Right lobe of liver (tissue), 6 donors: ENCODE measurements around the gene GALNT14. TPM values are rescaled to one million over a fixed set of nuclear protein-coding genes. Genes with fewer than 3 reads are reported as not detected.

Source experiments
- ATAC-seq, 4 donors: fragments of 200-7000 bp; cut with Tn5 transposase; one replicate each; pipeline ENCODE4 v1.9.1; 2020; ENCODE audit warnings: mild to moderate bottlenecking in 4 of 4, moderate library complexity in 4 of 4
- DNase-seq, 3 donors: peaks; one replicate each; pipeline ENCODE4 v3.0.0-alpha.2; 2020
- H3K27ac ChIP-seq, 3 donors: fragments of 200-600 bp; one replicate each; pipeline ENCODE4 v1.8.0; 2022
- H3K27me3 ChIP-seq, 2 donors: fragments of 200-600 bp; one replicate each; pipeline ENCODE4 v1.8.0; 2022
- H3K36me3 ChIP-seq, 4 donors: fragments of 200-600 bp; sonication (generic) in 1 of 4; one replicate each; pipeline versions ENCODE4 v1.5.1 to v1.8.0; 2017 to 2022; ENCODE audit warnings: control low read depth in 1 of 4
- H3K4me1 ChIP-seq, 4 donors: fragments of 200-600 bp; sonication (generic) in 1 of 4; one replicate each; pipeline versions ENCODE4 v1.5.1 to v1.8.0; 2017 to 2022; ENCODE audit warnings: control low read depth in 1 of 4
- H3K4me3 ChIP-seq, 3 donors: fragments of 200-600 bp; one replicate each; pipeline ENCODE4 v1.8.0; 2022
- H3K9me3 ChIP-seq, 4 donors: fragments of 200-600 bp; sonication (generic) in 1 of 4; one replicate each; pipeline versions ENCODE4 v1.5.1 to v1.8.0; 2017 to 2022; ENCODE audit warnings: control low read depth in 1 of 4
- CTCF ChIP-seq, 4 donors: fragments of 200-600 bp in 3 of 4; fragments of 450-650 bp in 1 of 4; IDR thresholded peaks; one replicate each; pipeline versions ENCODE4 v1.5.1 to v1.8.0; 2016 to 2022; ENCODE audit warnings: antibody characterized with exemption in 4 of 4, mild to moderate bottlenecking in 2 of 4
- POLR2A ChIP-seq: fragments of 450-650 bp; IDR thresholded peaks from one replicate; pipeline ENCODE4 v1.6.1; 2017; ENCODE audit warnings: antibody characterized with exemption, mild to moderate bottlenecking
- WGBS: methylation state at CpG from one replicate; pipeline ENCODE4 v1.1.6; 2018; ENCODE audit warnings: low coverage, low lambda C conversion rate; ENCODE audit not compliant: insufficient coverage; ENCODE audit errors: missing lambda C conversion rate; 5-methylcytosine and 5-hydroxymethylcytosine counted together
- intact Hi-C, 2 donors: fragments of 100-400 bp; cut with DNase I; formaldehyde crosslinking; loops; one replicate each; pipeline versions ENCODE4 v1.11.2 to v1.14.1; 2022
- total RNA-seq, 6 experiments: library from RNA; depleted of rRNA in 2 of 6; stranded (reverse); fragments of >200 nt in 2 of 6; fragmentation: NEBNext Ultra II Directional in 3 of 6; extraction: Animal tissue kit (Norgen Biotek cat#: 25700) in 3 of 6; gene quantifications; one replicate each; pipeline versions ENCODE4 v1.1.0 to v1.2.4, GENCODE V29; 2016 to 2023
- donor health status: DM: no; HTN: yes; CAD: no.
- donor health status: DM: no; HTN: no; CAD: no.
- donor health status: DM: no; HTN: no; CAD: no.
- donor health status: DM: no; HTN: yes; CAD: no.
- donor health status: DM: no; HTN: yes; CAD: no.

The GALNT14 gene
- total RNA-seq, 6 experiments from 2014 or later, result 0.37 to 2.8 (median 1.0) TPM

GRCh38 chr2:31000970-31001369 lies 137.3 kb downstream of the GALNT14 start:
- intact Hi-C loops, result no loop called here
- WGBS, result 63% methylated on average over 3 of the region's 3 CpGs
- Histone ChIP-seq H3K4me1 (no peaks in the 10 kb centered on the region), H3K27ac (no peak overlapping the region), H3K9me3 (no peaks in the 10 kb centered on the region), H3K27me3 (no peaks in the 10 kb centered on the region), H3K4me3 (no peak overlapping the region), H3K36me3 (no peaks in the 10 kb centered on the region)
- no peak for TF ChIP-seq POLR2A
- TF ChIP-seq CTCF (IDR thresholded peaks at IDR 0.05), result no peak
- ATAC-seq, result no peak
- no peak for DNase-seq

GRCh38 chr2:30998672-30999071 lies 139.6 kb downstream of the GALNT14 start:
- 43% methylated on average over 3 of the region's 3 CpGs for WGBS
- ATAC-seq, result no peak
- intact Hi-C loops, result no loop called here
- no peaks in the 10 kb centered on the region for H3K27me3 ChIP-seq
- H3K4me1 ChIP-seq, result no peaks in the 10 kb centered on the region
- TF ChIP-seq POLR2A (no peak), CTCF (IDR thresholded peaks at IDR 0.05) (no peak)
- no peaks in the 10 kb centered on the region for H3K36me3 ChIP-seq
- H3K9me3 ChIP-seq, result no peaks in the 10 kb centered on the region
- H3K27ac ChIP-seq, result no peak overlapping the region
- H3K4me3 ChIP-seq, result no peak overlapping the region
- DNase-seq, result no peak

- H3K9me3 ChIP-seq, result no peaks in the 10 kb centered on the region
- H3K27ac ChIP-seq, result no peak overlapping the region
- TF ChIP-seq POLR2A (no peak), CTCF (IDR thresholded peaks at IDR 0.05) (no peak)
- no peaks in the 10 kb centered on the region for H3K27me3 ChIP-seq
- H3K4me1 ChIP-seq, result no peaks in the 10 kb centered on the region
- WGBS, result 43% methylated on average over 5 of the region's 5 CpGs
- intact Hi-C loops, result no loop called here
- H3K36me3 ChIP-seq, result no peaks in the 10 kb centered on the region
- no peak for DNase-seq
- no peak overlapping the region for H3K4me3 ChIP-seq
- no peak for ATAC-seq
These were observed 140.3 kb downstream of the GALNT14 start for GRCh38 chr2:30997979-30998378.

- WGBS, result 58% methylated on average over 10 of the region's 11 CpGs
- DNase-seq, result no peak
- H3K4me1 ChIP-seq, result no peaks in the 10 kb centered on the region
- no peak overlapping the region for H3K27ac ChIP-seq
- intact Hi-C loops, result no loop called here
- H3K27me3 ChIP-seq, result no peaks in the 10 kb centered on the region
- H3K9me3 ChIP-seq, result no peaks in the 10 kb centered on the region
- H3K4me3 ChIP-seq, result no peak overlapping the region
- no peak for TF ChIP-seq POLR2A
- no peak for TF ChIP-seq CTCF (IDR thresholded peaks at IDR 0.05)
- no peak for ATAC-seq
- no peaks in the 10 kb centered on the region for H3K36me3 ChIP-seq
These were observed 143.8 kb downstream of the GALNT14 start for GRCh38 chr2:30994227-30995056.
